DOHH2 (cell line): ENCODE measurements around the gene TMEM167A.

Experiments
- EZH2phosphoT487 ChIP-seq: fragments of 200-600 bp; sonication (generic); IDR thresholded peaks from 2 replicates; pipeline ENCODE4 v1.6.1; 2017; ENCODE audit warnings: borderline replicate concordance, mild to moderate bottlenecking, antibody characterized with exemption, low read length, moderate library complexity, mixed read lengths
- TF ChIP-seq, protein P1 (sequence below): fragments of 200-600 bp; sonication (generic); IDR thresholded peaks from one replicate; pipeline ENCODE4 v1.5.1; 2014; ENCODE audit warnings: antibody characterized with exemption, mild to moderate bottlenecking, low read depth, low read length; ENCODE audit not compliant: poor library complexity, severe bottlenecking

DNA sequence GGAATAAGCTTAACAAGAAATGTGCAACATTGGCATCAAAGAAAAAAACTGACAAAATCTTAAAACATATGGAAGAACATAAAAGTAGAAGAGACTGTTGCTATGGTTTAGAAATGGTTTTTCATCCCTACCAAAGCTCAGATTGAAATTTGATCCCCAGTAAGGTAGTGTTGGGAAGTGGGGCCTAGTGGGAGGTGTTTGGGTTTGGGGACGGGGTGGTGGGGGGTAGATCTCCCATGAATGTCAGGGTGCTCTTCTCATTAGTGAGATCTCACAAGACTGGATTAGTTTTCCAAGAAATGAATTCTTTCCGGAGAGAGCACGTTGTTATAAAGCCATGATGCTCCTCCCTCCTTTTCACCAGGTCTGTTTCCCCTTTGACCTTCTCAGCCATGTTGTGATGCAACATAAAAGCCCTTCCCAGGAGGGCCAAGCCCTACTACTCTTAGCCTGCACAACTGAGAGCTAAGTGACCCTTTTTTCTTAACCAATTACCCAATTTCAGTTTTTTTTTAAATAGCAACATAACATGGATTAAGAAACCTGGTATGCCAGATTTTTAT, 10.6 kb downstream of the TMEM167A start:
- TF ChIP-seq, protein P1, sequence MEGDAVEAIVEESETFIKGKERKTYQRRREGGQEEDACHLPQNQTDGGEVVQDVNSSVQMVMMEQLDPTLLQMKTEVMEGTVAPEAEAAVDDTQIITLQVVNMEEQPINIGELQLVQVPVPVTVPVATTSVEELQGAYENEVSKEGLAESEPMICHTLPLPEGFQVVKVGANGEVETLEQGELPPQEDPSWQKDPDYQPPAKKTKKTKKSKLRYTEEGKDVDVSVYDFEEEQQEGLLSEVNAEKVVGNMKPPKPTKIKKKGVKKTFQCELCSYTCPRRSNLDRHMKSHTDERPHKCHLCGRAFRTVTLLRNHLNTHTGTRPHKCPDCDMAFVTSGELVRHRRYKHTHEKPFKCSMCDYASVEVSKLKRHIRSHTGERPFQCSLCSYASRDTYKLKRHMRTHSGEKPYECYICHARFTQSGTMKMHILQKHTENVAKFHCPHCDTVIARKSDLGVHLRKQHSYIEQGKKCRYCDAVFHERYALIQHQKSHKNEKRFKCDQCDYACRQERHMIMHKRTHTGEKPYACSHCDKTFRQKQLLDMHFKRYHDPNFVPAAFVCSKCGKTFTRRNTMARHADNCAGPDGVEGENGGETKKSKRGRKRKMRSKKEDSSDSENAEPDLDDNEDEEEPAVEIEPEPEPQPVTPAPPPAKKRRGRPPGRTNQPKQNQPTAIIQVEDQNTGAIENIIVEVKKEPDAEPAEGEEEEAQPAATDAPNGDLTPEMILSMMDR: no peak
- TF ChIP-seq EZH2phosphoT487: no peak
